Heart left ventricle (tissue), 13 donors: ENCODE data around the gene SERF1B.
"Not testable (repeated sequence)": the region's sequence is repeated elsewhere in the genome, so short reads cannot be mapped to it uniquely, and the experiment has no call there.

ENCODE experiments used
- POLR2A ChIP-seq, 2 donors: fragments of 450-650 bp; IDR thresholded peaks; one replicate each; pipeline ENCODE4 v1.6.1; 2017; ENCODE audit warnings: antibody characterized with exemption in 2 of 2, mild to moderate bottlenecking in 2 of 2, moderate library complexity in 2 of 2
- TF ChIP-seq, protein P1 (sequence below), 12 donors: fragments of 200-600 bp; sonication (generic) in 4 of 12; IDR thresholded peaks; one replicate each; pipeline versions ENCODE4 v1.5.0 to v1.8.0; 2018 to 2022; ENCODE audit warnings: antibody characterized with exemption in 12 of 12, mild to moderate bottlenecking in 5 of 12
- donor health status: ischemic (EF 13 %, LVEDD 7.1; RV severe dilation, severe dysfunction).
- donor health status: DM: no; HTN: yes; CAD: no.
- donor health status: DM: no; HTN: no; CAD: no.
- donor health status: ischemic (EF 25% LVEDD 6.9; RV normal size, moderate dysfunction).
- donor health status: ischemic (EF 25% LVEDD 5.7; RV mildly dilated, moderate dysfunction).
- donor health status: ischemic (EF 35%, LVEDD 5.7; RV mildly dilated, moderate dysfunction).
- donor health status: nonischemic (EF 11% LVEDD 7.7; RV severe dilation, severe dysfunction).
- donor health status: DM: yes; HTN: yes; CAD: no.
- donor health status: PGD.
- donor health status: ischemic (EF 29% LVEDD 5.4; RV normal size, mild dysfunction).
- donor health status: nonischemic (EF 23%, LVEDD 6.1; RV moderate dilation, normal function).

DNA sequence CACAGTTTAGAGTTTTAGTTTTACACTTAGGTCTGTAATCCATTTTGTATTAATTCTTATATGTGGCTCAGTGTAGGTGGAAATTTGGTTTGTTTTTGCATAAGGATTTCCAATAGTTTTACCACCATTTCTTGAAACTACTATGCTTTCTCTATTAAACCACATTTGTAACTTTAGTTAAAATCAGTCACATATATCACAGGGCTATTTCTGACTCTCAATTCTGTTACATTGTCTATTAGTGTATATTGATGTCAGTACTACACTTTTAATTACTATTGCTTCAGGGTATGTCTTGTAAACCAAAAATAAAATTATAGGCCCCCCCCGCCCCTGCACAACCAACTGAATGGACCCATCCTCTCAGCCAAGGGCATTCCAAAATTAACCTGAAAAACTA is 32.1 kb downstream of the SERF1B start:
- not testable (repeated sequence) for TF ChIP-seq POLR2A (IDR thresholded peaks at IDR 0.05)
- TF ChIP-seq, protein P1, sequence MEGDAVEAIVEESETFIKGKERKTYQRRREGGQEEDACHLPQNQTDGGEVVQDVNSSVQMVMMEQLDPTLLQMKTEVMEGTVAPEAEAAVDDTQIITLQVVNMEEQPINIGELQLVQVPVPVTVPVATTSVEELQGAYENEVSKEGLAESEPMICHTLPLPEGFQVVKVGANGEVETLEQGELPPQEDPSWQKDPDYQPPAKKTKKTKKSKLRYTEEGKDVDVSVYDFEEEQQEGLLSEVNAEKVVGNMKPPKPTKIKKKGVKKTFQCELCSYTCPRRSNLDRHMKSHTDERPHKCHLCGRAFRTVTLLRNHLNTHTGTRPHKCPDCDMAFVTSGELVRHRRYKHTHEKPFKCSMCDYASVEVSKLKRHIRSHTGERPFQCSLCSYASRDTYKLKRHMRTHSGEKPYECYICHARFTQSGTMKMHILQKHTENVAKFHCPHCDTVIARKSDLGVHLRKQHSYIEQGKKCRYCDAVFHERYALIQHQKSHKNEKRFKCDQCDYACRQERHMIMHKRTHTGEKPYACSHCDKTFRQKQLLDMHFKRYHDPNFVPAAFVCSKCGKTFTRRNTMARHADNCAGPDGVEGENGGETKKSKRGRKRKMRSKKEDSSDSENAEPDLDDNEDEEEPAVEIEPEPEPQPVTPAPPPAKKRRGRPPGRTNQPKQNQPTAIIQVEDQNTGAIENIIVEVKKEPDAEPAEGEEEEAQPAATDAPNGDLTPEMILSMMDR (IDR thresholded peaks at IDR 0.05), result not testable (repeated sequence)
